Gastroesophageal sphincter (tissue), 3 donors: ENCODE results near the gene DSCAML1.

Source experiments
- CTCF ChIP-seq, 4 experiments: fragments of 200-600 bp in 2 of 4; fragments of 450-650 bp in 2 of 4; sonication (generic) in 1 of 4; IDR thresholded peaks; one replicate each; pipeline ENCODE4 v1.5.1; 2017 to 2019; ENCODE audit warnings: antibody characterized with exemption in 4 of 4, mild to moderate bottlenecking in 2 of 4, moderate library complexity in 2 of 4
- EP300 ChIP-seq: sonication (generic); formaldehyde crosslinking; IDR thresholded peaks from one replicate; pipeline ENCODE4 v1.6.1; 2017; ENCODE audit warnings: antibody characterized with exemption, mild to moderate bottlenecking
- POLR2A ChIP-seq, 2 donors: fragments of 450-650 bp; IDR thresholded peaks; one replicate each; pipeline ENCODE4 v1.6.1; 2017; ENCODE audit warnings: antibody characterized with exemption in 2 of 2, mild to moderate bottlenecking in 2 of 2, moderate library complexity in 1 of 2
- POLR2AphosphoS5 ChIP-seq: sonication (generic); formaldehyde crosslinking; IDR thresholded peaks from one replicate; pipeline ENCODE4 v1.6.1; 2017; ENCODE audit warnings: antibody characterized with exemption

- no peak for TF ChIP-seq EP300
- no peak for TF ChIP-seq CTCF (IDR thresholded peaks at IDR 0.05)
- TF ChIP-seq POLR2A (IDR thresholded peaks at IDR 0.05) = no peak
- no peak for TF ChIP-seq POLR2AphosphoS5
Measured at GRCh38 chr11:117676501-117676900, 120.5 kb downstream of the DSCAML1 start.
